H1 (cell line): Measurements from ENCODE around the gene STRN4. TPM values are rescaled to one million over a fixed set of nuclear protein-coding genes. Genes with fewer than 3 reads are reported as not detected.

Experiments used
- CTCF ChIA-PET: fragments of 300-600 bp; sonication (Branson Sonifier 250); formaldehyde crosslinking; loops from one replicate; lab custom pipeline; 2021; ENCODE audit not compliant: partially characterized antibody; lab: Charles Lee
- POLR2A ChIA-PET: fragments of 300-600 bp; sonication (Branson Sonifier 250); formaldehyde crosslinking; loops from one replicate; lab custom pipeline; 2021; ENCODE audit warnings: inconsistent platforms; ENCODE audit not compliant: partially characterized antibody; lab: Charles Lee
- DNase-seq, 2 experiments: peaks; one replicate each; pipeline versions ENCODE4 v3.0.0 to v3.0.0-alpha.2; 2010 to 2022; ENCODE audit warnings: low spot score in 2 of 2, low read depth in 1 of 2, mixed read lengths in 1 of 2
- FAIRE-seq: peaks from 2 replicates; lab custom pipeline; 2011; peaks lifted over from hg19 to GRCh38; lab: Jason Lieb, UNC
- H2AFZ ChIP-seq: 2 replicates; pipeline ENCODE4 v1.8.1; 2012; ENCODE audit warnings: low read length, inconsistent platforms
- H2AK5ac ChIP-seq: 2 replicates; pipeline ENCODE4 v1.6.1; 2013; ENCODE audit warnings: low read depth, low read length
- H2BK120ac ChIP-seq: replicated peaks from 2 replicates; pipeline ENCODE3; 2013; ENCODE audit warnings: low read depth, low read length, inconsistent platforms
- H2BK12ac ChIP-seq: 2 replicates; pipeline ENCODE4 v1.6.1; 2013; ENCODE audit warnings: low read depth, low read length
- H2BK15ac ChIP-seq: 2 replicates; pipeline ENCODE4 v1.6.1; 2013; ENCODE audit warnings: low read length
- H2BK20ac ChIP-seq: 2 replicates; pipeline ENCODE4 v1.6.1; 2013; ENCODE audit warnings: low read length
- H2BK5ac ChIP-seq: 2 replicates; pipeline ENCODE4 v1.6.1; 2013; ENCODE audit warnings: low read depth, low read length
- H3K14ac ChIP-seq: 2 replicates; pipeline ENCODE4 v1.6.1; 2013; ENCODE audit warnings: inconsistent platforms; ENCODE audit not compliant: insufficient read length
- H3K18ac ChIP-seq: 2 replicates; pipeline ENCODE4 v1.6.1; 2013; ENCODE audit warnings: low read length; ENCODE audit errors: extremely low read depth
- H3K23ac ChIP-seq: 2 replicates; pipeline ENCODE4 v1.6.1; 2013; ENCODE audit warnings: inconsistent platforms; ENCODE audit not compliant: insufficient read length
- H3K23me2 ChIP-seq: 2 replicates; pipeline ENCODE4 v1.6.1; 2013; ENCODE audit warnings: low read depth, low read length
- H3K27ac ChIP-seq: 2 replicates; pipeline ENCODE4 v1.6.1; 2011; ENCODE audit warnings: low read depth, low read length, inconsistent platforms
- H3K27me3 ChIP-seq, 4 experiments: replicated peaks in 1 of 4; 1 replicate in 1 of 4; 2 replicates in 3 of 4; pipeline versions ENCODE4 v1.6.1 to v1.8.1; 2011 to 2013; ENCODE audit warnings: low read length in 3 of 4, mild to moderate bottlenecking in 3 of 4, inconsistent platforms in 2 of 4, mixed read lengths in 2 of 4, moderate library complexity in 1 of 4; ENCODE audit not compliant: control insufficient read depth in 3 of 4, insufficient read depth in 3 of 4; ENCODE audit errors: extremely low read depth in 1 of 4
- H3K36me3 ChIP-seq, 4 experiments: 2 replicates each; pipeline versions ENCODE4 v1.6.1 to v1.8.1; 2011 to 2013; ENCODE audit warnings: mild to moderate bottlenecking in 4 of 4, low read length in 3 of 4, moderate library complexity in 2 of 4, control low read depth in 1 of 4, inconsistent platforms in 1 of 4; ENCODE audit not compliant: insufficient read depth in 4 of 4, control insufficient read depth in 2 of 4
- H3K4ac ChIP-seq: replicated peaks from 2 replicates; pipeline ENCODE3; 2013; ENCODE audit warnings: low read length, low read depth, mixed read lengths, inconsistent platforms; ENCODE audit not compliant: insufficient read length
- H3K4me1 ChIP-seq, 4 experiments: replicated peaks in 1 of 4; 1 replicate in 1 of 4; 2 replicates in 3 of 4; pipeline versions ENCODE4 v1.6.1 to v1.8.1; 2011 to 2013; ENCODE audit warnings: low read length in 3 of 4, inconsistent platforms in 2 of 4, mixed read lengths in 1 of 4; ENCODE audit not compliant: insufficient read depth in 4 of 4, control insufficient read depth in 3 of 4
- H3K4me2 ChIP-seq, 2 experiments: 2 replicates each; pipeline versions ENCODE4 v1.6.1 to v1.8.1; 2011 to 2013; ENCODE audit warnings: low read depth in 2 of 2, low read length in 2 of 2, control low read depth in 1 of 2, inconsistent platforms in 1 of 2, mild to moderate bottlenecking in 1 of 2; ENCODE audit not compliant: insufficient read depth in 1 of 2
- H3K4me3 ChIP-seq, 4 experiments: fragments of 200-600, 300-600 bp in 1 of 4; sonication (generic), shearing (Covaris generic), sonication (Bioruptor Twin) in 1 of 4; 2 replicates each; pipeline versions ENCODE4 v1.5.1 to v1.8.1; 2011 to 2016; ENCODE audit warnings: low read length in 4 of 4, low read depth in 3 of 4, control low read depth in 2 of 4, inconsistent platforms in 2 of 4, mild to moderate bottlenecking in 2 of 4, mixed read lengths in 1 of 4, moderate library complexity in 1 of 4; ENCODE audit not compliant: insufficient read depth in 2 of 4; ENCODE audit errors: extremely low read depth in 1 of 4
- H3K56ac ChIP-seq: replicated peaks from 2 replicates; pipeline ENCODE3; 2013; ENCODE audit warnings: low read depth, mild to moderate bottlenecking, mixed read lengths, low read length, inconsistent platforms; ENCODE audit not compliant: insufficient read length
- H3K79me1 ChIP-seq: 2 replicates; pipeline ENCODE4 v1.6.1; 2013; ENCODE audit warnings: low read depth, low read length, control low read depth
- H3K79me2 ChIP-seq, 2 experiments: 2 replicates each; pipeline versions ENCODE4 v1.6.1 to v1.8.1; 2012 to 2013; ENCODE audit warnings: low read length in 2 of 2, mild to moderate bottlenecking in 2 of 2, inconsistent platforms in 1 of 2; ENCODE audit not compliant: insufficient read depth in 2 of 2, control insufficient read depth in 1 of 2
- H3K9ac ChIP-seq, 4 experiments: replicated peaks in 1 of 4; 1 replicate in 1 of 4; 2 replicates in 3 of 4; pipeline versions ENCODE4 v1.6.1 to v1.8.1; 2011 to 2013; ENCODE audit warnings: low read depth in 3 of 4, low read length in 3 of 4, control low read depth in 2 of 4, mild to moderate bottlenecking in 2 of 4, moderate library complexity in 2 of 4, inconsistent platforms in 1 of 4; ENCODE audit errors: extremely low read depth in 1 of 4
- H3K9me3 ChIP-seq, 2 experiments: 2 replicates each; pipeline versions ENCODE4 v1.6.1 to v1.8.1; 2012 to 2013; ENCODE audit warnings: mild to moderate bottlenecking in 2 of 2, moderate library complexity in 2 of 2, control low read depth in 1 of 2, inconsistent platforms in 1 of 2, low read depth in 1 of 2, low read length in 1 of 2, mixed read lengths in 1 of 2; ENCODE audit not compliant: insufficient read depth in 2 of 2
- H4K20me1 ChIP-seq, 2 experiments: replicated peaks in 1 of 2; 2 replicates each; pipeline versions ENCODE3 to v1.8.1; 2011 to 2013; ENCODE audit warnings: inconsistent platforms in 2 of 2, low read length in 2 of 2, mild to moderate bottlenecking in 1 of 2; ENCODE audit not compliant: insufficient read depth in 2 of 2, control insufficient read depth in 1 of 2
- H4K5ac ChIP-seq: 2 replicates; pipeline ENCODE4 v1.6.1; 2013; ENCODE audit warnings: low read length, low read depth, mixed read lengths, inconsistent platforms; ENCODE audit not compliant: insufficient read length
- H4K8ac ChIP-seq: 2 replicates; pipeline ENCODE4 v1.8.0; 2013; ENCODE audit warnings: mild to moderate bottlenecking, moderate library complexity, low read length, inconsistent platforms; ENCODE audit not compliant: insufficient read depth; ENCODE audit errors: extremely low read depth
- H4K91ac ChIP-seq: replicated peaks from 2 replicates; pipeline ENCODE3; 2013; ENCODE audit warnings: low read length, mixed read lengths, inconsistent platforms; ENCODE audit not compliant: insufficient read length
- ATF3 ChIP-seq: IDR thresholded peaks from 2 replicates; pipeline ENCODE4 v1.6.1; 2011; ENCODE audit warnings: low read depth, mild to moderate bottlenecking, low read length; ENCODE audit not compliant: insufficient read depth
- RAD21 ChIP-seq, 2 experiments: IDR thresholded peaks in 1 of 2; conservative IDR thresholded peaks in 1 of 2; 2 replicates each; pipeline ENCODE4 v1.6.1; 2011; ENCODE audit warnings: low read depth in 2 of 2, low read length in 2 of 2, improper control_type of control experiment in 1 of 2, inconsistent platforms in 1 of 2, mild to moderate bottlenecking in 1 of 2, moderate library complexity in 1 of 2
- SIN3A ChIP-seq, 2 experiments: IDR thresholded peaks in 1 of 2; conservative IDR thresholded peaks in 1 of 2; 2 replicates each; pipeline ENCODE4 v1.6.1; 2011 to 2012; ENCODE audit warnings: low read length in 2 of 2, improper control_type of control experiment in 1 of 2, low read depth in 1 of 2, mild to moderate bottlenecking in 1 of 2
- SUZ12 ChIP-seq: fragments of 200-600 bp; sonication (generic); IDR thresholded peaks from 2 replicates; pipeline ENCODE4 v1.6.1; 2012; ENCODE audit warnings: mild to moderate bottlenecking, inconsistent platforms, low read length, moderate library complexity, mixed read lengths
- WGBS, 2 experiments: shearing (Covaris generic) in 1 of 2; methylation state at CpG; one replicate each; pipeline versions ENCODE4 v1.1.6 to v1.1.7; 2013 to 2015; ENCODE audit warnings: low lambda C conversion rate in 2 of 2, mixed read lengths in 2 of 2, inconsistent platforms in 1 of 2, low coverage in 1 of 2, missing lambda C conversion rate in 1 of 2; ENCODE audit not compliant: insufficient replicate concordance in 2 of 2, insufficient coverage in 1 of 2, insufficient read length in 1 of 2; ENCODE audit errors: extremely low coverage in 1 of 2, missing lambda C conversion rate in 1 of 2; 5-methylcytosine and 5-hydroxymethylcytosine counted together
- polyA plus RNA-seq, 7 experiments: library from polyadenylated mRNA; depleted of rRNA in 3 of 7; stranded (reverse) in 5 of 7; unstranded in 2 of 7; fragments of >200 nt in 5 of 7; fragments of 200-250 nt in 2 of 7; gene quantifications; 1 replicate in 5 of 7; 2 replicates in 1 of 7; 4 replicates in 1 of 7; pipeline versions ENCODE4 v1.2.1 to v1.2.3, GENCODE V29; 2011 to 2013; ENCODE audit warnings: missing spikeins in 2 of 7, mixed read lengths in 2 of 7
- total RNA-seq: library from RNA; stranded (reverse); fragmentation: NEBNext Ultra II Directional; extraction: Animal tissue kit (Norgen Biotek cat#: 25700); gene quantifications from 2 replicates; pipeline ENCODE4 v1.2.1, GENCODE V29; 2021

Gene STRN4
- total and polyA plus RNA-seq, 2 of the 8 experiments (the other 6 are each of a cell fraction or from before 2014, with no cell fraction given) = 120 to 187 TPM

GRCh38 chr19:46736531-46737297 is 9.5 kb downstream of the STRN4 start:
- H4K8ac ChIP-seq = no peak overlapping the region; the same call in none of the 2 replicates
- CTCF ChIA-PET = interaction anchor here (0.6 to 3.7 kb wide), 10 partner anchors 8 to 254 kb away, joined by 3 to 16 read pairs (median 6); no protein-coding TSS in a partner anchor
- no peak for FAIRE-seq
- H2BK20ac ChIP-seq = no peak overlapping the region
- TF ChIP-seq ATF3 (no peak), SUZ12 (no peak), SIN3A (conservative IDR thresholded peaks at IDR 0.05 in 1 of 2, IDR thresholded peaks at IDR 0.05 in 1 of 2; ENCODE audit: low read depth in 1 of 2, low read length in 2 of 2) (no peak), RAD21 (IDR thresholded peaks at IDR 0.05 in 1 of 2, conservative IDR thresholded peaks at IDR 0.05 in 1 of 2; ENCODE audit: low read depth in 2 of 2, low read length in 2 of 2) (no peak)
- TF ChIP-seq, all 59 proteins: peak for 0
- Histone ChIP-seq H2BK12ac (no peak overlapping the region), H3K9me3 (no peaks in the 10 kb centered on the region), H2BK120ac (no peak overlapping the region), H3K23ac (no peak overlapping the region), H3K79me2 (peaks cover 11 to 66% of the 10 kb centered on the region in 2 experiments), H3K79me1 (peaks cover 12% of the 10 kb centered on the region; the same call in 1 of the 2 replicates), H3K23me2 (no peaks in the 10 kb centered on the region), H2BK5ac (no peak overlapping the region), H4K91ac (no peak overlapping the region), H3K56ac (no peak overlapping the region), H3K18ac (no peak overlapping the region), H4K20me1 (peaks cover 44 to 49% of the 10 kb centered on the region in 2 experiments), H2BK15ac (no peak overlapping the region), H3K14ac (no peak overlapping the region), H4K5ac (no peak overlapping the region), H3K4me2 (no peak overlapping the region), H2AK5ac (no peak overlapping the region), H3K36me3 (peaks cover 18 to 48% (median 37%) of the 10 kb centered on the region in 4 experiments), H3K27ac (no peak overlapping the region), H3K4ac (no peak overlapping the region), H3K4me1 (peaks cover 0 to 6% (median 2%) of the 10 kb centered on the region in 4 experiments; a peak in 3 of 7 replicates), H3K4me3 (no peak overlapping the region), H2AFZ (no peak overlapping the region), H3K9ac (no peak overlapping the region; a peak in 1 of 7 replicates), H3K27me3 (no peaks in the 10 kb centered on the region)
- 88% methylated on average over 22 of the region's 22 CpGs; no CpG with 5 or more reads in 1 of the 2 experiments for WGBS, 2 experiments
- POLR2A ChIA-PET = interaction anchor here (0.8 to 1.7 kb wide), 5 partner anchors 9 to 44 kb away, joined by 3 to 6 read pairs (median 4); no protein-coding TSS in a partner anchor
- DNase-seq = no peak
